H7 (cell line): ENCODE measurements around the gene DEFB128. TPM values are rescaled to one million over a fixed set of nuclear protein-coding genes. Genes with fewer than 3 reads are reported as not detected.
"Not testable (repeated sequence)": the region's sequence is repeated elsewhere in the genome, so short reads cannot be mapped to it uniquely, and the experiment has no call there.

Source experiments
- DNase-seq: peaks from one replicate; pipeline ENCODE4 v3.0.0; 2012
- H3K27me3 ChIP-seq: 2 replicates; pipeline ENCODE4 v1.6.0; 2011; ENCODE audit warnings: mild to moderate bottlenecking, low read length; ENCODE audit not compliant: control insufficient read depth, insufficient read depth
- H3K36me3 ChIP-seq: replicated peaks from 2 replicates; pipeline ENCODE4 v1.5.1; 2011; ENCODE audit warnings: low read length; ENCODE audit not compliant: control insufficient read depth, insufficient read depth
- H3K4me3 ChIP-seq: 2 replicates; pipeline ENCODE4 v1.5.1; 2011; ENCODE audit warnings: low read depth, mild to moderate bottlenecking, control low read depth, low read length, moderate library complexity; ENCODE audit not compliant: insufficient read depth
- total RNA-seq: library from RNA; depleted of rRNA; stranded (reverse); fragments of >200 nt; shearing (Covaris generic); gene quantifications from 2 replicates; pipeline ENCODE4 v1.2.3, GENCODE V29; 2014; rRNA removed

Gene DEFB128
- total RNA-seq, 1 experiment from 2014 or later: not detected

DNA sequence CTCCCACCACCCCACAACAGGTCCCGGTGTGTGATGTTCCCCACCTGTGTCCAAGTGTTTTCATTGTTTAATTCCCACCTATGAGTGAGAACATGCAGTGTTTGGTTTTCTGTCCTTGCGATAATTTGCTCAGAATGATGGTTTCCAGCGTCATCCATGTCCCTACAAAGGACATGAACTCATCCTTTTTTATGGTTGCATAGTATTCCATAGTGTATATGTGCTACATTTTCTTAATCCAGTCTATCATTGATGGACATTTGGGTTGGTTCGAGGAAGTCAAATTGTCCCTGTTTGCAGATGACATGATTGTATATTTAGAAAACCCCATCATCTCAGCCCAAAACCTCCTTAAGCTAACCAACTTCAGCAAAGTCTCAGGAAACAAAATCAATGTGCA, 14.1 kb upstream of the DEFB128 start:
- not testable (repeated sequence) for DNase-seq, H3K36me3 ChIP-seq, H3K4me3 ChIP-seq, H3K27me3 ChIP-seq

GRCh38 chr20:199996-200395, 10.5 kb upstream of the DEFB128 start:
- no peak overlapping the region for H3K4me3 ChIP-seq
- no peaks in the 10 kb centered on the region for H3K36me3 ChIP-seq
- DNase-seq: no peak
- H3K27me3 ChIP-seq: no peaks in the 10 kb centered on the region; the same call in 1 of the 2 replicates

DNA sequence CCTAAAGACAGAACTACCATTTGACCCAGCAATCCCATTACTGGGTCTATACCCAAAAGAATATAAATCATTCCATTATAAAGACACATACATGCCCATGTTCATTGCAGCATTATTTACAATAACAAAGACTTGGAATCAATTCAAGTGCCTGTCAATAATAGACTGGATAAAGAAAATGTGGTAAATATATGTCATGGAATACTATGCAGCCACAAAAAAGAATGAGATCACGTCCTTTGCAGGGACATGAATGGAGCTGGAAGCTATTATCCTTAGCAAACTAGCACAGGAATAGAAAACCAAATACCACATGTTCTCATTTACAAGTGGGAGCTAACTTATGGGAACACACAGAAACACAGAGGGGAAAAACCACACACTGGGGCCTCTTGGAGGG, 8.7 kb upstream of the DEFB128 start:
- Histone ChIP-seq H3K27me3 (no peaks in the 10 kb centered on the region; the same call in 1 of the 2 replicates), H3K4me3 (no peak overlapping the region), H3K36me3 (no peaks in the 10 kb centered on the region)
- DNase-seq: no peak

DNA sequence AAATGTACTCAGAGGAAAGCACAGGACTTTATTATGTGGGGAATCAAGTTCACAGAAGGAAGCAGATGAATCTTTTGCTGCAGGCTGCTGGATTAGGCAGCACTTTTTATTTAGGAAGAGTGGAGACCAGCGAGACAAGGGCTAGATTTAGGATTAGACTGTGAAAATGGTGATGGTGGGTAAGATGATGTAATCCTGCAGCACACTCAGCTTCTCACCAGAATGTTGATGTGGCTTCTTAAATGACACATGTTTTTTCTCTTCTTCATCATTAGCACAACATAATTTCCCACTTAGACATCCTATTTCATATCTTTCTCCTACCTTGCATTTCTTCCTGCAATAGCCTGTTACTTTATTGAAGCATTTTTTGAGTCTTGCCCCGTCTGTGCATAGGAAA, 1.8 kb downstream of the DEFB128 start:
- no peaks in the 10 kb centered on the region for H3K36me3 ChIP-seq
- H3K4me3 ChIP-seq: no peak overlapping the region
- no peak for DNase-seq
- H3K27me3 ChIP-seq: no peaks in the 10 kb centered on the region

GRCh38 chr20:184288-184687, 5.2 kb downstream of the DEFB128 start:
- no peaks in the 10 kb centered on the region for H3K27me3 ChIP-seq
- DNase-seq: no peak

DNA sequence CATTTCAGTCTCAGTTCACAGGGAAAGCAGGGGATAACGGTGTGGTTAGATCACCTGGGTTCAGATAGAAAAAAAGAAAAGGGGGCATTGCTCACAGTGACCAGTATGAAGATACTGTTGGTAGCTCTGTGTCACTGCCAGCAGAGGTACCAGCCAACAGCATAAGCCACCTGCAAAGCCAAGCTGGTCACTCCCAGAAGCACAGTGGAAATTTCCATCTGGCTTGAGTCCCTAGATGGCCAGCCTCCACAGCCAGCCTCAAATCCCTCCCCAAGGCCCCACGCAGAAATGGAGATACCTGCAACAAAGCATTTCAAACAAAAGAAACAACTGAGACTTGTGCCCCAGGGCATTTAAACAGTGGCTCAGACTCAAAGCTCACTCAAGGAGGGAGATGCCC, 20.6 kb downstream of the DEFB128 start:
- Histone ChIP-seq H3K36me3 (no peaks in the 10 kb centered on the region), H3K4me3 (no peak overlapping the region), H3K27me3 (no peaks in the 10 kb centered on the region)
- no peak for DNase-seq

More at GRCh38 chr20:184288-184687, 5.2 kb downstream of the DEFB128 start:
- no peaks in the 10 kb centered on the region for H3K36me3 ChIP-seq
- no peak overlapping the region for H3K4me3 ChIP-seq

- DNase-seq: no peak
- Histone ChIP-seq H3K27me3 (no peaks in the 10 kb centered on the region), H3K4me3 (no peak overlapping the region), H3K36me3 (no peaks in the 10 kb centered on the region)
These were observed 24.9 kb downstream of the DEFB128 start for GRCh38 chr20:164618-165017.

DNA sequence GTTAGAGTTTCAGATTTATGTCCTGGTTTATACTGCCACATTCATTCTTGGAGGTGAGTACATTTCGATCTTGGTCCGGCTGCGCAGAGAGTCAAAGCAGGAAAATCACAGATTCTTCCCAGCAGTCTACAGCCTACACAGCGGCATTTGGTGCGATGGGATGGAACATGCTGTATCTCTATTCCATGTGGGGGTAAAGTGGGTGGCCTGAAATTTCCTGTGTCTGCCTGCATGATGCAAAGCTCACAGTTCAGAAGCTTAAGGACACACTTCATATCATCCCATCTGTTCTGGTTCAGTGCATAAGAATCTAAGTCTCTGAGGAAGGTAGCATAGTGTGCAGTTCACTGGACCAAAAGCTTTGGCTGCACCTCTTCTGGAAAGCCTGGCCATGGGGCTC, 32.4 kb downstream of the DEFB128 start, which contains the start of gene DEFB127:
Gene DEFB127 (plus strand): TSS at position 301 of the 400 bp plus-strand sequence. CDS start 91 bp downstream, at position 392.
- Histone ChIP-seq H3K36me3 (no peaks in the 10 kb centered on the region), H3K4me3 (no peak within 1 kb of the TSS), H3K27me3 (no peaks in the 10 kb centered on the region; the same call in 1 of the 2 replicates)
- no peak for DNase-seq

GRCh38 chr20:152131-152530, 37.4 kb downstream of the DEFB128 start:
- Histone ChIP-seq H3K4me3 (no peak overlapping the region), H3K27me3 (no peaks in the 10 kb centered on the region), H3K36me3 (no peaks in the 10 kb centered on the region)
- no peak for DNase-seq

- Histone ChIP-seq H3K4me3 (no peak overlapping the region), H3K27me3 (no peaks in the 10 kb centered on the region), H3K36me3 (no peaks in the 10 kb centered on the region)
- DNase-seq: no peak
These were observed 43.6 kb downstream of the DEFB128 start for GRCh38 chr20:145877-146276.

GRCh38 chr20:142290-142689, 47.2 kb downstream of the DEFB128 start, which contains the start of gene DEFB126:
Gene DEFB126, plus strand, starts transcription at chr20:142590. Its CDS starts 39 bp downstream, at chr20:142629.
- H3K27me3 ChIP-seq: no peaks in the 10 kb centered on the region

More at GRCh38 chr20:142290-142689, 47.2 kb downstream of the DEFB128 start, which contains the start of gene DEFB126:
- Histone ChIP-seq H3K4me3 (no peak within 1 kb of the TSS), H3K36me3 (no peaks in the 10 kb centered on the region)
- no peak for DNase-seq

Other genes starting within 250 kb of the DEFB128 start
- gene DEFB125, start 102.0 kb downstream of the DEFB128 start, total RNA-seq: not detected in 2 replicates
- gene DEFB126, start 47.1 kb downstream of the DEFB128 start, total RNA-seq: not detected in 2 replicates
- not detected in 2 replicates for gene DEFB127, start 32.3 kb downstream of the DEFB128 start, total RNA-seq
- gene DEFB129, start 37.5 kb upstream of the DEFB128 start, total RNA-seq: not detected in 2 replicates
- not detected in 2 replicates for gene DEFB132, start 68.0 kb upstream of the DEFB128 start, total RNA-seq
- gene C20orf96, start 101.0 kb upstream of the DEFB128 start, total RNA-seq: 1.7 and 2.1 TPM in 2 replicates
- gene ZCCHC3, start 107.9 kb upstream of the DEFB128 start, total RNA-seq: 24.0 and 27.9 TPM in 2 replicates
- 14.7 and 15.7 TPM in 2 replicates for gene SOX12, start 135.8 kb upstream of the DEFB128 start, total RNA-seq
- 31.6 and 48.5 TPM in 2 replicates for gene NRSN2, start 157.4 kb upstream of the DEFB128 start, total RNA-seq
- gene TRIB3, start 191.0 kb upstream of the DEFB128 start, total RNA-seq: 11.7 and 17.6 TPM in 2 replicates
- gene RBCK1, start 218.6 kb upstream of the DEFB128 start, total RNA-seq: 53.9 and 61.9 TPM in 2 replicates